AG09309 (cell line): ENCODE results near the gene PLAC1.

Experiments
- DNase-seq: peaks from one replicate; pipeline ENCODE4 v3.0.0-alpha.2; 2010; ENCODE audit warnings: low read depth
- H3K4me3 ChIP-seq: 2 replicates; pipeline ENCODE4 v1.5.1; 2011; ENCODE audit warnings: mild to moderate bottlenecking, low read depth, low read length, moderate library complexity; ENCODE audit not compliant: control insufficient read depth
- TF ChIP-seq, protein P1 (sequence below): IDR thresholded peaks from 2 replicates; pipeline ENCODE4 v1.5.1; 2011; ENCODE audit warnings: mild to moderate bottlenecking, low read depth, low read length, inconsistent platforms; ENCODE audit not compliant: insufficient read depth, control insufficient read depth; ENCODE audit errors: missing control alignments

The PLAC1 gene

DNA sequence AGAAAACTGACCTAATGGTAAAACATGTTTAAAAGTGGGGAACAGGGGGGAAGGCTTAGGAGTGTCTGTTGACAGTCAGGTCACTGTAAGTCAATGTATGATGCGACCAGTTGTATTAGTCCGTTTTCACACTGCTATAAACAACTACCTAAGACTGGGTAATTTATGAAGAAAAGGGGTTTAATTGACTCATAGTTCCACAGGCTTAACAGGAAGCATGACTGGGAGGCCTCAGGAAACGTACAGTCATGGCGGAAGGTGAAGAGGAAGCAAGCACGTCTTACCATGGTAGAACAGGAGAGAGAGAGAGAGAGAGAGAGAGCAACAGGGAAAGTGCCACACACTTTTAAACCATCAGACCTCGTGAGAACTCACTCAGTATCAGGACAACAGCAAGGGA is 13.0 kb upstream of the PLAC1 start:
- TF ChIP-seq, protein P1, sequence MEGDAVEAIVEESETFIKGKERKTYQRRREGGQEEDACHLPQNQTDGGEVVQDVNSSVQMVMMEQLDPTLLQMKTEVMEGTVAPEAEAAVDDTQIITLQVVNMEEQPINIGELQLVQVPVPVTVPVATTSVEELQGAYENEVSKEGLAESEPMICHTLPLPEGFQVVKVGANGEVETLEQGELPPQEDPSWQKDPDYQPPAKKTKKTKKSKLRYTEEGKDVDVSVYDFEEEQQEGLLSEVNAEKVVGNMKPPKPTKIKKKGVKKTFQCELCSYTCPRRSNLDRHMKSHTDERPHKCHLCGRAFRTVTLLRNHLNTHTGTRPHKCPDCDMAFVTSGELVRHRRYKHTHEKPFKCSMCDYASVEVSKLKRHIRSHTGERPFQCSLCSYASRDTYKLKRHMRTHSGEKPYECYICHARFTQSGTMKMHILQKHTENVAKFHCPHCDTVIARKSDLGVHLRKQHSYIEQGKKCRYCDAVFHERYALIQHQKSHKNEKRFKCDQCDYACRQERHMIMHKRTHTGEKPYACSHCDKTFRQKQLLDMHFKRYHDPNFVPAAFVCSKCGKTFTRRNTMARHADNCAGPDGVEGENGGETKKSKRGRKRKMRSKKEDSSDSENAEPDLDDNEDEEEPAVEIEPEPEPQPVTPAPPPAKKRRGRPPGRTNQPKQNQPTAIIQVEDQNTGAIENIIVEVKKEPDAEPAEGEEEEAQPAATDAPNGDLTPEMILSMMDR, result no peak
- H3K4me3 ChIP-seq, result no peak overlapping the region
- DNase-seq, result no peak

DNA sequence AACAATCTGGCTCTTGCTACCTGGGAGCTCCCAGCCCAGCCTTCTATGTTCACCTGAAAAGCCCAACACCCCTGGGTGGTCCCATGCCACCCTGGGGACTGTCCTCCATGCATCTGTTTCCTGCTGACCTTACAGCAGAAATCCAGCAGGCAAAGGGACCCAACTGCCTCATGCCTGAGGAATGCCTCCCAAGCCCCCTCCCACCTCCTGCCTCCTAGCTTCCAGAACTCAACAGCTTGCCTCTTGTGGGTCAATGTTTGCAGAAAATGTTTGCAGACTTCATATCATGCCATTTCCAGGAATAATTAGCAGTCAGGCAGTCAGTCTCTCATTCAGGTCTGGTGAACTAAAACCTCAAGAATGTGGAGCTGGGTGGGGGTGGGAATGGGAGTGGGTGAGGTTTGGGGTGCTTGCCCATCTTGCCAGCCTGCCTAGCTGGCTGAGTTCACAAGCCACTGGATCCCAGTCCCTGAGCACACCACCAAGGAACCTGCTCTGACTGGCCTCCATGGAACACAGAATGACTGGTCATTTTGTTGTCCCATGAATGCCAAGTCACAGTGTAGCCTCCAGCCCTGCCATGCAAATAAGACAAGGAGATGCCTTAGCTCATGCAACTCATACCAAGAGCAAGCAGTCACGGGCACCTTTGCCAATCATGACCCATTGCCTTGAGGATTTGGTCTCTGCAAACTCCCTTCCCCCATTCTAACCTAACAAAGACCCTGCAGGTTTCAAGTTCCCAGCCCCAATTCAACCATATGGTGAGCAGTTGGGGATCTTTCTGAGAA is 12.1 kb upstream of the PLAC1 start:
- no peak for DNase-seq
- no peak overlapping the region for H3K4me3 ChIP-seq
- TF ChIP-seq, protein P1, result no peak

DNA sequence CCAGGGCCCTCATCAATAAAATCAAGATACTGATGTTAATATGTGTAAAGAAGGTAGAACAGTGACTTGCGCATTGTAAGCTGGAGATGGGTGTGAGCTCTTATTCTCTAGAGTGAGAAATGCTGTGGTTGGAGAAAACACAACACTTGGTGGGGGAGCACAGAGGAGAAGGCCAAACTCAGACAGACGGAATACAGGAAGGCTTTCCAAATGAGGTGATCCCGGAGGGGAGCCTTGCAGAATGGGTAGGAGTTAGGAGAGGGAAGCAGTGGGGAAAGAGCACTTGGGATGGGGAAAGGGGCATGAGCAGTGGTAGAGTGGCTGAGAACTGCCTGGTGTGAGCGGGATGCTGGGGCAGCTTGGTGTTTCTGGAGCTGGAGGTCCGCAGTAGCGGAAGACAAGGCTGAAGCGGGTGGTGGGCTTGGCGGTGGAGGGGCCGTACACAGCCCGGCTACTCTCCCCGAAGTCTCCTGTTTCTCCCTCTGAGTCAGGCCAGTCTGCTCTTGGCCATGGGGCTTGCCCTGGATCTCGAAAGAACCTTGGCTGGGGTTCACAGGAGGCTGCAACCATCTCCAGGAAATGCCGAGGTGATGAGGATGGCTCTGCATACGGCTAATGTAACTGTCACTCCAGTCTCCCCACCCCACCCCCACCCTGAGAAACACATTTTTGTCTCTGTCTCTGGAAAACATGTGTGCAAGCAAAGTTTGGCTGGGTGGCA is 11.3 kb upstream of the PLAC1 start:
- H3K4me3 ChIP-seq, result no peak overlapping the region; the same call in 1 of the 2 replicates
- TF ChIP-seq, protein P1, result no peak
- peak; percentile 63 for DNase-seq

DNA sequence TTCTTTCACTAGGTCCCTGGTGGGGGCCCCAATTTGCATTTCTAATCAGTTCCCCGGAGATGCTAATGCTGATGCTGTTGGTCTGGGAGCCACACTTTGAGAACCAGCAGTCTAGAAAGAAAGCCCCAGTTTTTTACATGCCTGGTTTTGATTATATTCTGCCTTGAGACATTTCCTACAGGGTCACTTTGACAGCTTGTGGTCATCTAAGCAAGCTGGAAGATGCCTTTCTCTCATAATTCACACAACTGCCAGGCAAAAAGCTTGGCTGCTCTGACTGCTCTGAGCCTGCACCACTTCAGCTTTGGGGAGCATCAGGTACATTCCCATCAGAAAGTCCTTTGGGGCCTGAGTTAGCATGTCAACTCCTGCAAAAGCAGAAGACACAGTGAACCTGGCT is 5.9 kb upstream of the PLAC1 start:
- H3K4me3 ChIP-seq, result no peak overlapping the region
- DNase-seq, result no peak
- TF ChIP-seq, protein P1, result no peak

DNA sequence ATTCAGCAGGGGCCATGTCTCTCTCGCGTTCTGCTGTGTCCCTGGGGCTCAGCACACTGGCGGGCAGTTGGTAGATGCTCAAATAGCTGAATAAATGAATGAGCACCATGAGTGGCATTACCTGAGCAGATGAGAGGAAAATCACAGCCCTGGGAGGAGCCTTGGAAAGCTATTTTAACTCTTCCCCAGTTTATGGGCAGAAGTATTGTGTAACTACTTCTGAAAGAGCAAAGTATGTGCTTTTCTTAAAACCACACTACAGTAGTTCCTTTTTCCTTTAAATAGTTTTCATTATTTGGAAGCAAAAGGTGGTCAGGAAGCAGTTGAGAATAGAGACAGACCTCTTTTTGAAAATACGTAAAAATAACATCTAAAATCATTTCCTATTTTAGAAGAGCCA is 3.0 kb upstream of the PLAC1 start:
- H3K4me3 ChIP-seq, result no peak overlapping the region
- TF ChIP-seq, protein P1, result no peak
- no peak for DNase-seq

DNA sequence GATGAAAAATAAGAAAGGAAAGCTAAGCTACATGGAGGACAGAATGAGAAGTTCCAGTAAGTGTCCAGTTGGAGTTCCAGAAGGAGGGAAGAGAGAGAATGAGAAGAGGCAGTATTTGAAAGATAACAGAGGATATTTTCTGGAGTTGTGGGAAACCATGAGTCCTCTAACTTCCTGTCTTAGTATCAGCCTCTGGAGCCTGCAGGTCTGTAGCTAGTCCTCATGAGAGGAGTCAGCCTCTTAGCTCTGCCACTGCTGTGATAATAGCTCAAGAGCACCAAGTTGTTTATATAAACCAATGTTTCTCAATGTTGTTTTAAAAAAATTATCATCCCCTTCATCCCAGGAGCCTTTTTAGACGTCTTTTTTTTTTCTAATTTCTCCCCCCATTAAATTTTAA is 2.4 kb upstream of the PLAC1 start:
- H3K4me3 ChIP-seq, result no peak overlapping the region
- DNase-seq, result no peak
- TF ChIP-seq, protein P1, result no peak
